NCI-H187 treated with DMSO at 0.1 percent for 48 hours (cell line): ENCODE data around the gene LTBP1.
"Not testable (repeated sequence)": the region's sequence is repeated elsewhere in the genome, so short reads cannot be mapped to it uniquely, and the experiment has no call there.

Experiments
- DNase-seq: peaks from one replicate; lab custom pipeline; 2025; lab: John Stamatoyannopoulos, UW

Gene LTBP1

GRCh38 chr2:33141476-33141875 lies 194.7 kb downstream of the LTBP1 start:
- no peak for DNase-seq

DNA sequence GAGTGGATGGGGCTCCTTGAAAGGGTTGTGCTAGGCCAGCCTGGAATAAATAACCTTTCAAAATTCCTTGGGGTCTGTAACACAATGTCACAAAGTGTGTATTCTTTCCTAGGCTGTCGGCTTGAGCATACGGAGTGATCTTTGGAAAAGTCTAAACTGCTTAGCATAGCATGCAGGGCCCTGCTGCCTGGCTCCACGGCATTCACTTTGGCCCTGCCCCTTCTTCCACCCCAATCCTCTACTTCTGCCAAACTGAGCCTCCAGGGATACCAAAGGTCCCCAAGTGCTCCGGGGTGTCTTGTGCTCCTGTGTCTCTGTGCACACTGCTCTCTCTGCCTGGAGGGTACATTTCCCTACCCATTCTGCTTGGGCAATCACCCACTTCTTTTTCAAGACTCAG lies 196.1 kb downstream of the LTBP1 start:
- DNase-seq: no peak

DNA sequence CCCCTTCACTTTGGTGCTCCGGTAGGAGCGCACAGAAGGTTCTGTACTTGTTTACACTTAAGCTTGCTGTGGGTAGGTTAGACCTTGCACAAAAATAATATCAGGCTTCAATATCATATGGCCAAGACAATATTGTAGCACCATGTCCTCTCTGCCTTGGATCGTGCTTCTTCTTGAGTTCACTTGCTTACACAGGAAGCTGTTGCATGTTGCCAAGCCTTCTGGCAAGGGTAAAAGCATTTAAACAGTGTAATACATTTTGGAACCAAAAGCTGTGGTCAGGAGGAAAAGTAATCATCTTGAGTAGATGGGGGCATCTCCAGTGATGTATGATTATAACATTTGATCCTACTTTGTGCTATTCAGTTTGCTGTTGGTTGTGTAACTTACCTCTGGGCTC lies 197.5 kb downstream of the LTBP1 start:
- DNase-seq: no peak

- DNase-seq: no peak
Observed at GRCh38 chr2:33145459-33145858, 198.7 kb downstream of the LTBP1 start.

DNA sequence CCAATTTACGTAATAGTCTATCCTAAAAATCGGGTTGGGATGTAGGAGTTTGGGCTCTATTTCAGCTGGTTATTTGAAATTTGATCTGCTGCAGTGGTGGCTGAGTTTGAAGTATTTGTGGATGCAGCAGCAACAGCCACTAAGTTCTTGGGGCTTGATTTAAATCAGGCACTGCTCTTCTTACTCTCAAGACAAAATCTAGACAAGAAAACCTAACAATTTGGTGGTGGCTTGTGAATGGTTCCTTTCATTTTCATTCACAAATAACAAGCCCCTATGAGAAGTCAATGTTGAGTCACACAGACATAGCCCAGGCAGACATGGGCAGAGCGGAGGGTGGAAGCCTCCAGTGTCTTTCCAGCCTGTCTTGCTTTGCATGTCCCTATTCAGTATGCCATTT lies 199.3 kb downstream of the LTBP1 start:
- no peak for DNase-seq

DNA sequence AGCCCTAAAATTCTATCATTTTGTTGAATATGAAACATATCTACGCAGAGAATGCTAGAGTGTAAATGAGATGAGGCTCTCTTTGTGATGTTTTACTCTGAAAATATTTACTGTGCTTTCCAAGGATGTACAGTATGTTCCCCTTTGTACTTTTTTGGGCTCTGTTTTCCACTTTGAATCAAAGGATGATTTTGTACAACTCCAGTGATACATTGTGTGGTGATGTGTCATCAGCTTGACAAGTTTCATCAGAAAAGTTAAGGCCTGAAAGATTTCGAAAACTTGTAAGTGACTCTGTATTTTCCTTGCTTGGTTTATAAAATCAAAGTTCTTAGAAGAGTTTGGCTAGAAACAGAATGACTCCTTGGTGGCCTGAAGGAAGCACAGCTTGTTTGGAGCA lies 206.3 kb downstream of the LTBP1 start:
- DNase-seq: no peak

- DNase-seq: no peak
Observed at GRCh38 chr2:33158482-33159003, 211.8 kb downstream of the LTBP1 start.

DNA sequence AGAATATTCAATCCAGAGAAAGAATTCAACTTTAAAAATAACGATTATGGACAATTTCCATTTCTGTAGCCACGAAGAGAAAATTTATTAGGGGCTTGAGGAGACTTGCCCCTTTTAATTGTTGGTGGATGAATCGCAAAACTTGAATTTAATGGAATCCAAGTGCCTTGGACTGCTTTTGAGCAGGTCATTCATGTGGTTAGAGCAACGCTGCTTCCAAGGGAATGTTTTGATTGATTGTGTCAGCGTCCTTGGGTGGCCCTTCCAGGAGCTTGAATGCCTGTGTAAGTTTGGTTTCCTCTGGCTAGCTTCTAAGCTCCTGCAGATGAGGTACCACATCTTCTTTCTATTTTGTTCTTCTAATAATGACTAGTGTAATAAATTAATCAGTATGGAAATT lies 213.4 kb downstream of the LTBP1 start:
- no peak for DNase-seq

- DNase-seq: no peak
Observed at GRCh38 chr2:33166287-33166881, 219.6 kb downstream of the LTBP1 start.

DNA sequence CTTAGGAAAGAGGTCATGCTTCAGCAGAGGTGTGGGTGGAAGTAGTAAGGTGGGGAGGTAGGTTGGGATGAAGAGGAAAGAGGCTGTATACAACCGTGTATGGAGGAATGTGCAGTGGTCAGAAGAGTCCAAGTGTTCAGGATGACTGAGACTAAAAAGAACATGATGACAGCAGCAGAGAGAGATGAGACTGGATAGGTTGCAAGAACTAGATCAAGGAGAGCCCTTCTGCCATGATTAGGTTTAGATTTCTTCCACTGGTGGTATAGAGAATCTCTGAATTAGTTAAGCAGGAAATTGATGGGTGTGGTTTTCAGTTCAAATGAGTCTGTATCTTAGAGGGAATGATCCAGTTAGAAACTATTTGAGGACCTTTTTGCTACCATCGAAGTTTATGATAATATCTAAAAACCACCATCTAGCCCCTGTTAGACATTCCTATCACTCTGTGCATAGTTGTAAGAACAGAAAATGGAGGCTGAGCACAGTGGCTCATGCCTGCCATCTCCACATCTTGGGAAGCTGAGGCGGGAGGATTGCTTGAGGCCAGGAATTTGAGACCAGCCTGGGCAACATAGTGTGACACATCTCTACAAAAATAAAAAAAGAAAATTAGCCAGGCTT lies 221.0 kb downstream of the LTBP1 start:
- no peak for DNase-seq

- DNase-seq: no peak
Observed at GRCh38 chr2:33168425-33168824, 221.7 kb downstream of the LTBP1 start.

DNA sequence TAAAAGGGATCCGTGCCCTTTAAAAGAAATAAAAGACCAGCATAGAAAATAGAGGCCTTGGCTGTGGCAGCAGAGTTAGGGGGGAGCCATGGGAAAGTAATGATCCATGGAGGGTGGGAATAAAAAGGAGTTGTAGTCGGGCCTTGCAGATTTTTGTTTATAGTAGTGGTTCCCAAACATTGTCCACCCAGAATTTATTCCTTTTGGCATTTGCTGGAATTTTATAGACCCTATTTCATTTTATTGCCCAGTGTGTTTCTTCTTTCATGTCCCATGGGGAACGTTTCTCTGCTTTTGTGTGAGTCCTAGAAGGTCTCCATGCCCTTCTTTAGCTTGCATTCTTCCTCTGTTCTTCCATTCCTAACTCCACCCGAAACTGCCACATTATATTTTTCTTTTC lies 222.2 kb downstream of the LTBP1 start:
- DNase-seq: no peak

DNA sequence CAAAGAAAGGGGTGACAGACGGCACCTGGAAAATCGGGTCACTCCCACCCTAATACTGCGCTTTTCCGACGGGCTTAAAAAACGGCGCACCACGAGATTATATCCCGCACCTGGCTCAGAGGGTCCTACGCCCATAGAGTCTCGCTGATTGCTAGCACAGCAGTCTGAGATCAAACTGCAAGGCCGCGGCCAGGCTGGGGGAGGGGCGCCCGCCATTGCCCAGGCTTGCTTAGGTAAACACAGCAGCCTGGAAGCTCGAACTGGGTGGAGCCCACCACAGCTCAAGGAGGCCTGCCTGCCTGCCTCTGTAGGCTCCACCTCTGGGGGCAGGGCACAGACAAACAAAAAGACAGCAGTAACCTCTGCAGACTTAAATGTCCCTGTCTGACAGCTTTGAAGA lies 223.5 kb downstream of the LTBP1 start:
- not testable (repeated sequence) for DNase-seq

DNA sequence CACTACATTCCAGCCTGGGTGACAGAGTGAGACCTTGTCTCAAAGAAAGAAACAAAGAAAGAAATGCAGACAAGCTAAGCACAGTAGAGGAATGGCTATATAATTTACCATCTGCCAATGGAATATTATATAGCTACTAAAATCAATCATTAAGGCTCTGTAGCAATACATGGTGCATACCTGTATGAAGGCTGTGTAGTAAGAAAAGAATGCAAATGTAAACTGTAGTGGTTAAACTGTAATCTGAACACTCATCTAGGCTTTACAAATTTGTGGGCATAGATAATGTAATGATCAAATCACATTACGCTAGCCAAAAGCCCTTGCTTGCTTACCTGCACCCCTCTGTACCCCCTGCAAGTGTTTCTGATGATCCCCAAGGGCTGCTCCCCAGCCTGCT lies 230.9 kb downstream of the LTBP1 start:
- DNase-seq: no peak

DNA sequence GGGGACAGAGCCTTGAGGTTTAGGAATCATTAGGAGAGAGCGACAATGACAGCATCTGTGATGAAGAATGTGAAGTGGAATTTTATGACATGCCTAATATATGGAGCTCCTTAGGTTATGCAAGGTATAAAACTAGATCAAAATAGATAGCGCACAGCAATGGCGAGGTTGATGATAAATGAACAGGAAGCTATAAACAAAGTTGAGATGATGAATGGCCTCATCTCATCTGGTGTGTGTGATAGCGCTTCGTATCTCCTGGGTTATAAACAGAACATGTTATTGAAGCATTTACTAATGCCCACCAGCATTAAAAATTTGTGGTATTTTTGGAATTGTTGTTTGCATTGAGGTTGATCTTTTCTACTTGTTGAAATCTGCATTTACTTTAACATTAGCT lies 231.5 kb downstream of the LTBP1 start:
- DNase-seq: no peak

DNA sequence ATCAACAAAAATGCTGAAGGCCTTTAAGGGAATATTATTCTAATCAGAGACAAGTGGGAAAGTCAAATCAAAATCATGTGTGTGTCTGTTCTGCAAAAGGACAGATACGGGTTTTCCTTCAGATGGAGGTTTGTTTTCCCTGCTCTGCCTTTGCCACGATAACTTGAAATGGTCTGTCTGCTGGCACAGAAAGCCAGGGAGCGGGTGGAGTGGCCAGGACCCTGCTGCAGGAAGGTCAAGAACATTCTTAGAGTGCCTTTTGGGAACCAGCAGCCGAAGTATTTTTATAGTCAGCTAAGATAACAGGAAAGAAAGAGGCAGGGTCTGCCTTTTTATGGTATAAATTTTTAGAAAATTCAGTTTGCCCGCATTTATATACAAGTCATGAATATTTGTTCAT lies 234.2 kb downstream of the LTBP1 start:
- no peak for DNase-seq

- DNase-seq: no peak
Observed at GRCh38 chr2:33181466-33181865, 234.7 kb downstream of the LTBP1 start.

DNA sequence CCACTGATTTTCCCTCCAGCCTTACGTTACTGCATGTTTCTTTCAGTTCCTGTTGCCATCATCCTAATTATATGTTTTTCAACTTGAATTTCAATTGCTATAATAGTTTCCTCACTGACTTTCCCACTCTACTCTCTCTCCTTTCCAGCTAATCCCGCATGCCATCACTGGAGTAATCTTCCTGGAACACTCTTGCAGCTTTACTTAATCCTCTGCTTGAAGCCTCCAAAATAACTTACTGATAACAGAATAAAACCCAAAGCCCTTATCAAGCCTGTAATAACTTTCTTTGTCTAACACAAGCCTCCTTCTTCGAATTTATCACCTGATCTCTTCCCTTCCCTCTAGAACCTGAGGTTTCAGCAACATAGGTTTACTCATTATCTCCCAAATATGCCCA lies 237.3 kb downstream of the LTBP1 start:
- no peak for DNase-seq

GRCh38 chr2:33186937-33187336 lies 240.2 kb downstream of the LTBP1 start:
- DNase-seq: no peak

DNA sequence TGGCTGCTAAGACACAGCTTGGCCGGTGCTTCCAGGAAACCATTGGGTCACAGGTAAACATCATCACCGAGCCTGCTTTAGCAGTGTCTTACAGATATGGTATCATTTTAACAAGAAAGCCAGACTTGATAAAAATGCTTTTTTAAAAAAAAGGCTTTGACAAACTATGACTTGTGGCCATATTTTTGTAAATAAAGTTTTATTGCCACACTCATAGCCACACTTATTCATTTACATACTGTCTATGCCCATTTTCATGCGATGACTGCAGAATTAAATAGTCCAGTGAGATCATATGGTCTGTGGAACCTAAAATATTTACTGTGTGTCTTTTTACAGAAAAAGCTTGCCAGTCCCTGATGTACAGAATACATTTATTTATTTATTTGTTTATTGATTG lies 242.0 kb downstream of the LTBP1 start:
- no peak for DNase-seq

DNA sequence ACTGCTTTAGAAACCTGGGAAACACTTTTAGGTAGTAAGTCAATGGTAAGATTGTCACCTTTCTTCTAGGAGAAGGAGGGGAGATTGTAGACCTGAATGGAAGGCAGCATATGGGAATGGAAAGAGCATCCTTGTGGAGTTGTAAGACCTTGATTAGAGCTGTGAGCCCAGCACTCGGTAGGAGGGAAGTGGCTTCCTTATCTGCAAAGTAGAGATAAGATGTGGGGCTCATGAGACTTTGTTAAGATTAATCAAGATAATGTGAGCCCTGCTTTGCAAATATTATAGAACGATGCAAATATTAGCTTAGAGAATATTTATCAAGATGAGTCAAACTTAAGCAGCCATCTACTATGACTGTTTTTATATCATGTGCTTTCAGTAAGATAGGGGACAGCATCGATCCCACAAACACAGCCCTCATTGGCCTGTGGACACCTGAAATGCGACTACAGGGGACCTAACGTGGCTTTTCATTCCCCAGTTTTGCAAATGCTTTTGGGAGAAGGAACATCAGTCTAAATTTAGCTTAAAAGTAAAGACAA lies 243.7 kb downstream of the LTBP1 start:
- DNase-seq: no peak

DNA sequence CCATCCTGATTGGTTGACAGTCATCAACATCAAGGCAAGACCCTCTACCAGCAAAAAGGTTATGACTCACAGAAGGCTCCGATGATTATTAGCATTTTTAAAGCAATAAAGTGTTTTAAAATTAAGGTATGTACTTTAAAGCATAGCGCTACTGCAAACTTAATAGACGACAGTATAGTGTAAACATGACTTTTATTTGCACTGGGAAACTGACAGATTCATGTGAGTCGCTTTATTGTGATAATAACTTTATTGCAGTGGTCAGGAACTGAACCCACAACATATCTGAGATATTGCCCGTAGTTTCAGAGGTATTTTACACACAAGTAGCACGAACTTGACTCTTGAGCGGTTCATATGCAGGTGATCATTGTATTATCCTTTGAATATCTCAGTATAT lies 249.1 kb downstream of the LTBP1 start:
- no peak for DNase-seq

DNA sequence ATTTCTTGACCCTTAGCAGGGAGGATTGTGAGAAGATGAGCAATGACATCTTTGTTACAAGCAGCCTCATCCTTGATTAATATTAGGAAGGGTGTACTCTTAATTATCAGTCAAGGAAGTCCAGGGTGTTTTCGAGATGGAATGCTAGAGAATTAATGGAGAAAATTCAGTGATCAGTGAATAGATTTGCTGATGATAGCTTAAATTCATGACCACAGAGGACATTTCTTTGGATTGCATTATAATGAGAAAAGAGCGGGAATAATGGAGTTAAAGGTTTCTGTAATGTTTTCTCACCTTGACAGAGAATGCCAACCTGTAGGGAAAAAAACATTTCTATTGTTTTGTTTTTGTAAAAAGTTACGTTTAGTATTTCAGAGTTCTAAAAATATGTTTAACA lies 249.9 kb downstream of the LTBP1 start:
- no peak for DNase-seq
